ENCODE data around the gene GPM6B. TPM values are rescaled to one million over a fixed set of nuclear protein-coding genes. Genes with fewer than 3 reads are reported as not detected.

GPM6B gene
- total RNA-seq (2014; rRNA removed; shearing (Covaris generic)), result not detected in 2 replicates
- total RNA-seq (2022), result not detected in 2 replicates
- percentile 4 among the genes with signal in this experiment for Bru-seq, nascent RNA
- percentile 6 among the genes with signal in this experiment for BruChase-seq, experiment 1, labeled RNA remaining after a 6-hour chase
- BruChase-seq, experiment 2, labeled RNA remaining after a 2-hour chase, result percentile 4 among the genes with signal in this experiment
- long read RNA-seq, partial matches to known transcripts, result 0 of 11 reads
- long read RNA-seq, other reads (novel, unspliced or antisense), result 11 of 11 reads

- H3K4me3 ChIP-seq (ENCODE audit: low read depth, low read length, poor library complexity, severe bottlenecking), result no peak within 1 kb of the TSS
- no peaks in the 10 kb centered on the region for H3K4me1 ChIP-seq (ENCODE audit: insufficient read depth, low read length, poor library complexity, severe bottlenecking)
- H2AFZ ChIP-seq (ENCODE audit: low read length), result no peak within 1 kb of the TSS
- H3K4me2 ChIP-seq (ENCODE audit: low read length), result no peak within 1 kb of the TSS
- intact Hi-C loops (cut with micrococcal nuclease; ENCODE audit: unreplicated experiment), result no loop called here
- CTCF ChIA-PET (ENCODE audit: unreplicated experiment), result no interaction called here
- no peaks in the 10 kb centered on the region for H3K9me2 ChIP-seq (ENCODE audit: insufficient read depth, low read length)
- DNase-seq (ENCODE audit: low spot score), result no peak
- no peaks in the 10 kb centered on the region for H4K20me1 ChIP-seq (ENCODE audit: insufficient read depth, low read length)
- no peaks in the 10 kb centered on the region for H3K79me2 ChIP-seq (ENCODE audit: insufficient read depth, low read depth, low read length)
- no TSS peak for BruUV-seq (replicated peaks)
- TF ChIP-seq CTCF (conservative IDR thresholded peaks at IDR 0.05; ENCODE audit: low read length), result no peak
- no peak for TF ChIP-seq EZH2phosphoT487 (IDR thresholded peaks at IDR 0.05; ENCODE audit: borderline replicate concordance, low read depth, low read length)
- H3K36me3 ChIP-seq (ENCODE audit: insufficient read depth, low read length), result no peaks in the 10 kb centered on the region
- POLR2A ChIA-PET, result no interaction called here
- no peaks in the 10 kb centered on the region for H3K9me3 ChIP-seq (ENCODE audit: low read length)
- H3K27ac ChIP-seq (ENCODE audit: low read depth, low read length, poor library complexity, severe bottlenecking), result no peak within 1 kb of the TSS
Observed at GRCh38 chrX:13816643-13817627, at the start of gene GPM6B. TSS of gene GPM6B (minus strand) at chrX:13817093. CDS start at chrX:13816904, 189 bp downstream.

DNA sequence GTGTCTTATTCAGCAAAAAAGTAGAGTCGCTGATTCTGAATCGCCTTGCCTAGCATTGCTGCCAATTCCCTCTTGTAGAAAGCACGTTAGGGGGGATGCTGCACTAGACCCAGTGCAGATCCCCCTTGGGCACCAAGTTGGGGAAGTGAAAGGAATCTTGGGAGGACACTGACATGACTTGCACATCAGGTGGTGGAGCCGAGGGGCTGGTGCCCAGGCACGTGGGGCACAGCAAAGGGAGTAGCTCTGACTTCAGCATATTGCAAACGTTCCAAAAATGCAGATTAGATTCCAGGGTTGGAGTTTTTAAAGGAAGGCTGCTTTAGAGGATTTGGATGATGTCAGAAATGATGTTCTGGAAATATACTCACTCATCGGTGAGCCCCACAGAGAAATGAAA lies 47.4 kb upstream of the GPM6B start:
- Histone ChIP-seq H3K79me2 (ENCODE audit: insufficient read depth, low read depth, low read length) (no peaks in the 10 kb centered on the region), H2AFZ (ENCODE audit: low read length) (no peak overlapping the region), H3K4me1 (ENCODE audit: insufficient read depth, low read length, poor library complexity, severe bottlenecking) (no peaks in the 10 kb centered on the region), H3K36me3 (ENCODE audit: insufficient read depth, low read length) (no peaks in the 10 kb centered on the region), H3K4me2 (ENCODE audit: low read length) (no peak overlapping the region), H3K4me3 (ENCODE audit: low read depth, low read length, poor library complexity, severe bottlenecking) (no peak overlapping the region), H3K9me3 (ENCODE audit: low read length) (no peaks in the 10 kb centered on the region), H3K27ac (ENCODE audit: low read depth, low read length, poor library complexity, severe bottlenecking) (no peak overlapping the region), H3K9me2 (ENCODE audit: insufficient read depth, low read length) (no peaks in the 10 kb centered on the region), H4K20me1 (ENCODE audit: insufficient read depth, low read length) (no peaks in the 10 kb centered on the region)
- no peak for DNase-seq (ENCODE audit: low spot score)
- TF ChIP-seq EZH2phosphoT487 (IDR thresholded peaks at IDR 0.05; ENCODE audit: borderline replicate concordance, low read depth, low read length) (no peak), CTCF (conservative IDR thresholded peaks at IDR 0.05; ENCODE audit: low read length) (no peak)
- CTCF ChIA-PET (ENCODE audit: unreplicated experiment), result no interaction called here
- no TSS peak for BruUV-seq (replicated peaks)
- POLR2A ChIA-PET, result no interaction called here
- intact Hi-C loops (cut with micrococcal nuclease; ENCODE audit: unreplicated experiment), result no loop called here
